Measurements from ENCODE around the gene B3GALT5.

B3GALT5 gene

DNA sequence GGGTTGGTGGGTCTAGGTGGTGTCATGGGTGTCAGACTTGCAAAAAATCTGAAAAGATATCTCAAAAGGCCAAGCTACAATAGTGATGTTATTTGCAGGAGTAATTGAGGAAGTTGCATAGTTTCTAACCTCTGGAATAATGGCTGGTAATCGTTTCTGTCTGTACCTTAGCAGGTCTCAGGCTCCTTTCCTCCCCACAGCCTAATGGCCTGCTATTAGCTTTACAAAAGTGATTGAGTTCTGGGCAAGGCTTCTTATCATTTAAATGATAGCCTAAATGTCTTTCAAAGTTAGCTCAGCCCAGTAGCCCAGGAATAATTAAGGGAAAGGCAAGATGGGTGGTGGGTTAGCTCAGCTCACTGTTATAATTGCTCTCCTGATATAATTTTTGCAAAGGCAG is 94.6 kb downstream of the B3GALT5 start:
- no peak for DNase-seq

DNA sequence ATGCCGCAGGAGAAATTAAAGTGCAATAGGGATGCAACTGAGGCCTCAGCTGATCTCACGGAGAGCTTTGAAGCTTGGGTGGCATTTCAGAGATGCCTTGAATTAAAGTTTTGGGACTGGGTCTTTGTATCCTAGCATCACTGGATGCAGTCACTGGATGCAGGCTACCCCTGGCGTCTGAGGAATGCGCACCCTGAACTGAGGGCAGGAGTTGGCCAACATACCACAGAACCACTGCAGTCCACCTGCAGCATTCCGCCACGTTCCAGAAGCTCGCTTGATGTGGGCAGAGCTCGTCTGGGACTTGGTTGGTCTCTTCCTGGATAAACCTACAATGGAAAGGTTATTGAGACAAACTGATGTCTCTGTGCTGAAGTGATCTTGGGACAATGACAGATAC is 98.1 kb downstream of the B3GALT5 start:
- no peak for DNase-seq

DNA sequence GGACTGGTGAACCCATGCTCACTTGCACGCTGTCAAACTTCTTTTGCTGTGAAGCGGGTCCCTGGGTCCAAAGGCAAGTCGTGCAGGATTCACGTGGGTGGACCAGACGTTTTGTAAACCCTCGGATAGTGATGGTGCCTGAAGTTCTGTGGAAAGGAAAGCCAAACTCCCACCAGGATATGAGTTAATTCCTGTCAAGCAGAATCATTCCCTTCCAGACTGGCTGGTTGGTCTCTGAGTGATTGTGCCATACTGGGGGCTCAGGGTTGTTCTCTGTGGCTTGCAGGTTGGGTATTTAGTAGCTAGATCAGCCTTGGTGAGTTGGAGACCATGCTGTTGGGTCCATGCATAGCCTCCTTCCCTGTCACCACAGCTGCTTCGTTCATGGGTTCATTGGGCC is 99.5 kb downstream of the B3GALT5 start:
- no peak for DNase-seq

DNA sequence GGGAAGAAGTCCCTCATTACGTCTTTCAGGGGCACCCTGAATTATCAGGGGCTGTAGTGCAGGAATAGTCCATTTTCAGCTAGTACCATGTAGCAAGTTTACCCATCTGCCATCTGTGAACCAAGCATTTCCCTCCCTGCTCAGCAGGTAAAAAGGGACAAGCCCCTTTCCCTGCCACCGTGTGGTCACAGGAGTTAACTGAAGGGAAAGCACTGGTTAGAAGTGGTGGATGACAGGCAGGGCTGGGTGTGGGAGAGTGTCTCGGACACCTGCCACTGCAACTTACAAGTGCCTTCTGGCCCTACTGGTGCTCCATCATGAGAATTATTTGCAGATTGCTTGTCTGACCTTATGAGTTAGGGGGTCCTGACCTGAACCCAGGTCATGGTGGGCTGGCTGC is 100.2 kb downstream of the B3GALT5 start:
- DNase-seq, result no peak

DNA sequence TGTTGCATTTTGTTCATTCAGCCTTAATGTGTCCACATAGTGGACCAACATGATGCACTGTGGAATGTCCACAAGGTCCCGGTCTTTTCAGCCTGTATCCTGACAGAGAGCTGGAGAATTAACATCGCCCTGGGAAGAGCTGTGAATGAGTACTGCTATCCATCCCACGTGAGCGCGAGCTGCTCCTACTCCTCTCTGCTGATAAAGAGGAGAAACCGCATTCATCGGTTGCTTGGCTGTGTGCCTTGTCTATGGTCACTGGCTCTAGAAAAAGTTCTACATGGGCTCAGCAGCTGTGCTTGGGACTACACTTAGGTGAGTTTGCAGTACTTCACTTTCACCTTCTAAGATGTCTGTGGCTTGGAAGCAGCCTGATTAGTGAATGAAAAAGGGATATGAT is 101.2 kb downstream of the B3GALT5 start:
- no peak for DNase-seq

DNA sequence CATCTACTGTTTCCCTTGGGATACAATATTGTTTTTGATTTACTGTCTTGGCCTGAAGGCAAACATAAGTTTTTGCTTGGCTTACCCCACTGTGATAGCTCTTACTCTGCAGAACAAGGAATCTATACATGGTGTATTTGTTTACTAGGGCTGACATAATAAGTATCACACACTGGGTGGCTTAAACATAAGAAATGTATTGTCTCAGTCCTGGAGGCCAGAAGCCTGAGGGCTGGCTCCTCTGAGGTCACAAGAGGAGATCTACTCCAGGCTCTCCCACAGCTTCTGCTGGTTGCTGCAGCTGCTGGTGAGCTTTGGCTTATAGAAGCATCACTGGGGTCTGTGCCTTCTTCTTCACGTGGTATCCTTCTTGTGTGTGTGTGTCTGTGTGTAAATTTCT is 101.6 kb downstream of the B3GALT5 start:
- no peak for DNase-seq

DNA sequence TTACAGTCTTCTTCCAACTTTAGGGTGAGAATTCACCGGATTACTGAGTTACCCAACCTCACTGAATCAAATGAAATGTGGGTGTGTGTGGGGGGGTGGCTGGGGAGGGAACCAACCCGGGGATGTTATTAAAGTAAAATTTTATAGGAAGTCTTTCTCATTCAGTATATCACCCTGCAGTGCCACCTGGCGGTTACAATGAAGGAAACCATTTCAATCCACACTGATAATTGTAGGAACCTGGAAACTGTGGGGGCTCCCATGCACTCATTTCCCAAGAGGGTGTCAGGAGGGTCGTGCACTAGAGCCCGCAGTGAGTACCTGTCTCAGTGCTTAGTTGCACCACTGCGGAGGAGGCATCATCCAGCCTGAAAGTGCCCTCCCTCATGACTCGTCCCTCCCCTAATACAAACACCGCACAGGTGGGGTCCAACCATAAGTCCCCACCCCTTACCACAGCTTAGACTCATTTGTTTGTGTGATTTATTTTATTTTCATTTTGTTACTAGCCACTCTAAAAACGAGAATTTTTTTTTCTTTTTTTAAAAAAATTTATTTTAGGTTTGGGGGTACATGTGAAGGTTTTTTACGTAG is 103.2 kb downstream of the B3GALT5 start:
- DNase-seq, result peak; percentile 14

DNA sequence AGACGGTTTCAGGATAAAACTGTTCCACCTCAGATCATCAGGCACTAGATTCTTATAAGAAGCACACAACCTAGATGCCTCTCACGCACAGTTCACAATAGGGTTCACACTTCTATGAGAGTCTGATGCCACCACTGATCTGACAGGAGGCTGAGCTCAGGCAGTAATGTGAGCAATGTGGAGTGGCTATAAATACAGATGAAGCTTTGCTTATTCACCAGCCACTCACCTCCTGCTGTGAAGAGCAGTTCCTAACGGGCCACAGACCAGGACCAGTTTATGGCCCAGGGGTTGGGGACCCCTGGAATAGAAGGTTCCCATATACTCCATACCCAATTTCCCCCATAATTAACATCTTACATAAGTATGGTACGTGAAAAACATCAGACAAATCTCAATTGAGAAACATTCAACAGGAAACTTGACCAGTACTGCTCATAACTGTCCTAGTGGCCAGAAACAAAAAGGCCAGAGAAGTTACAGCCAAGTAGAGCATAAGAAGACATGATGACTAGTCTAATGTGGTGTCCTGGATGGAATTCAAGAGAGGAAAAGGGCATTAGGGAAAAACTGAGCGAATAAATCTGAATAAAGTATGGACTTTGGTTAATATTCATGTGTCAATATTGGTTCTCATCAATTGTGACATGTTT is 107.5 kb downstream of the B3GALT5 start:
- DNase-seq, result no peak

DNA sequence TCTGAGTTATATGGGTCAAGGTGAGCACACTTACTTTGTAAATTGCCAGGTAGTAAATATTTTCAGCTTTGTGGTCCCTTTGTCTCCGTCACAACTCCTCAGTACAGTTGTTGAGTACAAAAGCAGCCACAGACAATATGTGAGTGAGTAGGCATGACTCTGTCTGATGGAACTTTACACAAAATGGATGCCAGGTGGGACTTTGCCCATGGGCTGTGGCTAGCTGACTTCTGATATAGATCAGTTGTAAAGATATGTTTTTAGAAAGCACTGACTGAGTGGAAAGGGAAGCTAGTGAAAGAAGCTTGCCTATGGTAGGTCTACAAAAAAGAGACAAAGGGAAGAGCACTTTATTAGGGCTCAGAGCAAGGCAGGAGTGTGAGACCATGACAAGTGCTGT is 109.1 kb downstream of the B3GALT5 start:
- no peak for DNase-seq

Measured in activated gamma-delta T cell treated with Interleukin-2 at 50 U/mL for 16 hours (primary cell).